A549 (cell line): Measurements from ENCODE around the gene CNIH3. TPM values are rescaled to one million over a fixed set of nuclear protein-coding genes. Genes with fewer than 3 reads are reported as not detected.

ENCODE experiments used
- ATAC-seq, 2 experiments: fragments of 200-7000 bp in 1 of 2; fragments of >200 bp in 1 of 2; cut with Nextera tagmentation in 1 of 2; cut with Tn5 transposase in 1 of 2; 3 replicates each; pipeline versions ENCODE4 v1.8.0 to v1.9.1; 2018 to 2020; ENCODE audit warnings: mild to moderate bottlenecking in 1 of 2, moderate library complexity in 1 of 2
- CTCF ChIA-PET: fragments of 300-600 bp; sonication (Branson Sonifier 250); formaldehyde crosslinking; extraction: SDS; loops from one replicate; lab custom pipeline; 2021; ENCODE audit warnings: antibody characterized with exemption, inconsistent platforms; lab: Yijun Ruan, JAX
- POLR2A ChIA-PET: fragments of 350-600 bp; formaldehyde crosslinking; extraction: SDS; loops from one replicate; lab custom pipeline; 2021; ENCODE audit warnings: antibody characterized with exemption, inconsistent platforms; lab: Yijun Ruan, JAX
- DNase-seq, 2 experiments: peaks; one replicate each; pipeline versions ENCODE4 v3.0.0 to v3.0.0-alpha.2; 2011 to 2016; ENCODE audit warnings: low read depth in 1 of 2, low spot score in 1 of 2
- FAIRE-seq: peaks from 2 replicates; lab custom pipeline; 2011; peaks lifted over from hg19 to GRCh38; lab: Jason Lieb, UNC
- H3K27ac ChIP-seq, 2 experiments: fragments of >200 bp; sonication (Bioruptor Twin); formaldehyde crosslinking; 3 replicates each; pipeline ENCODE4 v1.5.1; 2016 to 2017
- H3K4me1 ChIP-seq: fragments of >200 bp; sonication (Bioruptor Twin); formaldehyde crosslinking; 3 replicates; pipeline ENCODE4 v1.6.1; 2016
- H3K4me2 ChIP-seq: fragments of >200 bp; sonication (Bioruptor Twin); formaldehyde crosslinking; 3 replicates; pipeline ENCODE4 v1.6.1; 2016
- H3K4me3 ChIP-seq: fragments of >200 bp; sonication (Bioruptor Twin); formaldehyde crosslinking; 3 replicates; pipeline ENCODE4 v1.5.1; 2016
- H3K9me3 ChIP-seq: fragments of >200 bp; sonication (Bioruptor Twin); formaldehyde crosslinking; 3 replicates; pipeline ENCODE4 v1.6.1; 2016
- BCL3 ChIP-seq: fragments of >200 bp; sonication (Bioruptor Twin); formaldehyde crosslinking; IDR thresholded peaks from 3 replicates; pipeline ENCODE4 v1.6.1; 2016
- BHLHE40 ChIP-seq: IDR thresholded peaks from 2 replicates; pipeline ENCODE4 v1.6.1; 2012; ENCODE audit warnings: low read depth, low read length, inconsistent platforms
- CBX8 ChIP-seq: fragments of 200-600 bp; sonication (generic); IDR thresholded peaks from 2 replicates; pipeline ENCODE4 v1.6.1; 2016
- CHD4 ChIP-seq: fragments of 200-600 bp; sonication (generic); IDR thresholded peaks from 2 replicates; pipeline ENCODE4 v1.6.1; 2016; ENCODE audit warnings: antibody characterized with exemption, mild to moderate bottlenecking, borderline replicate concordance
- CTCF ChIP-seq: fragments of >200 bp; sonication (Bioruptor Twin); formaldehyde crosslinking; IDR thresholded peaks from 3 replicates; pipeline ENCODE4 v1.5.1; 2016
- E2F6 ChIP-seq: IDR thresholded peaks from 2 replicates; pipeline ENCODE4 v1.6.1; 2012; ENCODE audit warnings: low read depth, borderline replicate concordance
- EP300 ChIP-seq, 2 experiments: fragments of >200 bp; sonication (Bioruptor Twin); formaldehyde crosslinking; IDR thresholded peaks; 2 replicates in 1 of 2; 3 replicates in 1 of 2; pipeline ENCODE4 v1.6.1; 2016 to 2017
- FOSL2 ChIP-seq, 2 experiments: fragments of 450-650 bp in 1 of 2; fragments of >200 bp in 1 of 2; sonication (Bioruptor Twin) in 1 of 2; formaldehyde crosslinking; IDR thresholded peaks; 2 replicates each; pipeline versions ENCODE4 v1.5.0 to v1.6.1; 2016 to 2020; ENCODE audit warnings: mild to moderate bottlenecking in 1 of 2, moderate library complexity in 1 of 2
- FOXS1 ChIP-seq: fragments of 250-450 bp; sonication (Bioruptor Pico); IDR thresholded peaks from 2 replicates; pipeline ENCODE4 v1.5.0; 2020; ENCODE audit warnings: mild to moderate bottlenecking, moderate library complexity
- HES2 ChIP-seq: fragments of >200 bp; sonication (Bioruptor Twin); formaldehyde crosslinking; IDR thresholded peaks from 2 replicates; pipeline ENCODE4 v1.6.1; 2016
- HEYL ChIP-seq: fragments of 250-450 bp; sonication (Bioruptor Pico); IDR thresholded peaks from 2 replicates; pipeline ENCODE4 v1.8.0; 2021; ENCODE audit warnings: mild to moderate bottlenecking, moderate library complexity
- HOXB13 ChIP-seq: fragments of 250-450 bp; sonication (Bioruptor Pico); IDR thresholded peaks from 2 replicates; pipeline ENCODE4 v1.5.0; 2020; ENCODE audit warnings: low read depth, mild to moderate bottlenecking, moderate library complexity
- HOXB5 ChIP-seq: fragments of 250-450 bp; sonication (Bioruptor Pico); IDR thresholded peaks from 2 replicates; pipeline ENCODE4 v1.5.0; 2020; ENCODE audit warnings: mild to moderate bottlenecking, moderate library complexity
- JUN ChIP-seq, 2 experiments: fragments of >200 bp; sonication (Bioruptor Twin); formaldehyde crosslinking; IDR thresholded peaks; 2 replicates in 1 of 2; 3 replicates in 1 of 2; pipeline ENCODE4 v1.6.1; 2016 to 2017
- JUNB ChIP-seq: fragments of >200 bp; sonication (Bioruptor Twin); formaldehyde crosslinking; IDR thresholded peaks from 2 replicates; pipeline ENCODE4 v1.6.1; 2016
- MAFK ChIP-seq: fragments of 450-650 bp; IDR thresholded peaks from 2 replicates; pipeline ENCODE4 v1.6.1; 2014; ENCODE audit not compliant: partially characterized antibody
- MAX ChIP-seq: IDR thresholded peaks from 2 replicates; pipeline ENCODE4 v1.6.1; 2012
- NFE2L2 ChIP-seq: fragments of 150-350 bp; conservative IDR thresholded peaks from 2 replicates; pipeline ENCODE4 v1.6.1; 2014; ENCODE audit warnings: low read length
- PHF8 ChIP-seq: fragments of 200-600 bp; sonication (generic); IDR thresholded peaks from 2 replicates; pipeline ENCODE4 v1.6.1; 2016; ENCODE audit warnings: low read depth, mild to moderate bottlenecking, antibody characterized with exemption, moderate library complexity, borderline replicate concordance
- POLR2A ChIP-seq: IDR thresholded peaks from 2 replicates; pipeline ENCODE4 v1.6.1; 2012; ENCODE audit warnings: mild to moderate bottlenecking, low read length
- RAD21 ChIP-seq, 2 experiments: fragments of >200 bp in 1 of 2; sonication (Bioruptor Twin) in 1 of 2; formaldehyde crosslinking in 1 of 2; IDR thresholded peaks in 1 of 2; conservative IDR thresholded peaks in 1 of 2; 2 replicates in 1 of 2; 3 replicates in 1 of 2; pipeline ENCODE4 v1.6.1; 2012 to 2018; ENCODE audit warnings: inconsistent platforms in 1 of 2
- RARB ChIP-seq: fragments of 250-450 bp; sonication (Bioruptor Pico); IDR thresholded peaks from 2 replicates; pipeline ENCODE4 v1.8.0; 2021; ENCODE audit warnings: mild to moderate bottlenecking, moderate library complexity
- RCOR1 ChIP-seq: fragments of 150-350 bp; IDR thresholded peaks from 2 replicates; pipeline ENCODE4 v1.6.1; 2014; ENCODE audit warnings: antibody characterized with exemption, low read length, low read depth
- RNF2 ChIP-seq: fragments of 200-600 bp; sonication (generic); IDR thresholded peaks from 2 replicates; pipeline ENCODE4 v1.6.1; 2016; ENCODE audit warnings: low read depth, mild to moderate bottlenecking, antibody characterized with exemption, moderate library complexity, borderline replicate concordance
- SMC3 ChIP-seq: fragments of >200 bp; sonication (Bioruptor Twin); formaldehyde crosslinking; IDR thresholded peaks from 3 replicates; pipeline ENCODE4 v1.6.1; 2018; ENCODE audit warnings: inconsistent platforms
- SREBF2 ChIP-seq: fragments of 450-650 bp; IDR thresholded peaks from 2 replicates; pipeline ENCODE4 v1.6.1; 2014; ENCODE audit warnings: mild to moderate bottlenecking, moderate library complexity
- USF2 ChIP-seq: fragments of 450-650 bp; IDR thresholded peaks from 2 replicates; pipeline ENCODE4 v1.6.1; 2014; ENCODE audit warnings: antibody characterized with exemption
- ZFP36 ChIP-seq: fragments of 450-650 bp; IDR thresholded peaks from 2 replicates; pipeline ENCODE4 v1.6.1; 2014; ENCODE audit warnings: borderline replicate concordance; ENCODE audit not compliant: partially characterized antibody
- WGBS: methylation state at CpG from one replicate; pipeline ENCODE4 v1.1.6; 2017; ENCODE audit errors: missing lambda C conversion rate; 5-methylcytosine and 5-hydroxymethylcytosine counted together
- polyA plus RNA-seq, 4 experiments: library from polyadenylated mRNA; depleted of rRNA in 3 of 4; stranded (reverse); fragments of >200 nt; fragmentation: RNase III in 1 of 4; extraction: RNeasy Plus Mini Kit Qiagen cat#74134 plus additional on column Dnase treatment in 1 of 4; gene quantifications; 2 replicates in 3 of 4; 3 replicates in 1 of 4; pipeline ENCODE4 v1.2.3, GENCODE V29; 2011 to 2017
- TF ChIP-seq, protein P1 (sequence below): fragments of 250-450 bp; sonication (Bioruptor Pico); IDR thresholded peaks from 2 replicates; pipeline ENCODE4 v1.5.0; 2021; ENCODE audit warnings: mild to moderate bottlenecking, moderate library complexity, borderline replicate concordance

CNIH3 gene
- polyA plus RNA-seq, 2 of the 4 experiments (the other 2 are of a cell fraction): 0.61 to 0.85 TPM

DNA sequence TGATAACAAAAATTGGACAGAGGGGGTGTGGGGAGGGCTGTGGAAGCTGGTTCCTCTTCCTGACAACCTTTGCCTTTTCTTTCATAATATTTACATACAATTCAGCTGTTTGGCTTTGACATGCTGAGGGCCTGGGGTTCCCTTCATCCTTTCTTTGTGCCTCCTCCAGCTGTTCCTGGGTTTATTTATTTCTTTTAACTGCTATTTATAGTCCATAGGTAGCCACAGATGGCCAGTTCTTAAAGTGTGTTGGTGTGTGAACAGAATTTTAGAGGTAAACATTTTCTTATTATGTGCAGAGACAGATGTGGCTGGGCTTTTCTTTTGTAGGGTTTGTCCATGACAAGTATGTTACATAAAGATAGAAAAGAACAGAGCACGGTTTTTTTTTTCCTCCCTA is 34.1 kb upstream of the CNIH3 start:
- H3K27ac ChIP-seq: no peak overlapping the region
- H3K4me1 ChIP-seq: no peaks in the 10 kb centered on the region
- POLR2A ChIA-PET: no interaction called here
- ATAC-seq (no peak), DNase-seq (no peak), FAIRE-seq (no peak)
- H3K9me3 ChIP-seq: no peaks in the 10 kb centered on the region
- H3K4me2 ChIP-seq: no peak overlapping the region
- CTCF ChIA-PET: interaction anchor here (1.8 kb wide), 1 partner anchor 10 kb away, joined by 4 read pairs; no protein-coding TSS in a partner anchor
- H3K4me3 ChIP-seq: no peak overlapping the region
- 0% methylated on average over 1 of the region's 1 CpG for WGBS
- TF ChIP-seq CTCF (no peak), JUNB (no peak), HEYL (CRISPR knock-in tag) (no peak), ZFP36 (no peak), RAD21 (conservative IDR thresholded peaks at IDR 0.05 in 1 of 2, IDR thresholded peaks at IDR 0.05 in 1 of 2) (no peak), BCL3 (no peak), USF2 (no peak), HOXB13 (CRISPR knock-in tag) (no peak), RCOR1 (no peak), POLR2A (no peak), BHLHE40 (no peak), RNF2 (no peak), FOXS1 (no peak), HES2 (no peak), CBX8 (no peak), SREBF2 (no peak)

GRCh38 chr1:224583774-224584173 is 32.3 kb upstream of the CNIH3 start:
- Histone ChIP-seq H3K27ac (no peak overlapping the region), H3K9me3 (no peaks in the 10 kb centered on the region), H3K4me3 (no peak overlapping the region), H3K4me1 (no peaks in the 10 kb centered on the region), H3K4me2 (no peak overlapping the region)
- 51% methylated on average over 3 of the region's 3 CpGs for WGBS
- CTCF ChIA-PET: no interaction called here
- DNase-seq: no peak
- POLR2A ChIA-PET: no interaction called here
- ATAC-seq: no peak
- no peak for FAIRE-seq
- TF ChIP-seq EP300 (IDR thresholded peaks at IDR 0.05) (no peak), RARB (CRISPR knock-in tag) (no peak), E2F6 (no peak), HOXB13 (CRISPR knock-in tag) (no peak), HEYL (CRISPR knock-in tag) (no peak), RAD21 (conservative IDR thresholded peaks at IDR 0.05 in 1 of 2, IDR thresholded peaks at IDR 0.05 in 1 of 2) (no peak), SMC3 (no peak), MAX (no peak), HOXB5 (CRISPR knock-in tag) (no peak), PHF8 (no peak), JUN (IDR thresholded peaks at IDR 0.05) (no peak), CBX8 (no peak), NFE2L2 (no peak), CHD4 (no peak), FOSL2 (IDR thresholded peaks at IDR 0.05) (no peak), FOSL2 (CRISPR knock-in tag; IDR thresholded peaks at IDR 0.05) (no peak), MAFK (no peak)
- TF ChIP-seq, protein P1, sequence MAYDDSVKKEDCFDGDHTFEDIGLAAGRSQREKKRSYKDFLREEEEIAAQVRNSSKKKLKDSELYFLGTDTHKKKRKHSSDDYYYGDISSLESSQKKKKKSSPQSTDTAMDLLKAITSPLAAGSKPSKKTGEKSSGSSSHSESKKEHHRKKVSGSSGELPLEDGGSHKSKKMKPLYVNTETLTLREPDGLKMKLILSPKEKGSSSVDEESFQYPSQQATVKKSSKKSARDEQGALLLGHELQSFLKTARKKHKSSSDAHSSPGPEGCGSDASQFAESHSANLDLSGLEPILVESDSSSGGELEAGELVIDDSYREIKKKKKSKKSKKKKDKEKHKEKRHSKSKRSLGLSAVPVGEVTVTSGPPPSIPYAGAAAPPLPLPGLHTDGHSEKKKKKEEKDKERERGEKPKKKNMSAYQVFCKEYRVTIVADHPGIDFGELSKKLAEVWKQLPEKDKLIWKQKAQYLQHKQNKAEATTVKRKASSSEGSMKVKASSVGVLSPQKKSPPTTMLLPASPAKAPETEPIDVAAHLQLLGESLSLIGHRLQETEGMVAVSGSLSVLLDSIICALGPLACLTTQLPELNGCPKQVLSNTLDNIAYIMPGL (CRISPR knock-in tag): no peak
